Mammary epithelial cell (primary cell): ENCODE results near the gene TLE2.

Source experiments
- EZH2 ChIP-seq: IDR thresholded peaks from 2 replicates; pipeline ENCODE4 v1.6.1; 2012; ENCODE audit warnings: low read length, inconsistent platforms, borderline replicate concordance
- TF ChIP-seq, protein P1 (sequence below), 2 donors: IDR thresholded peaks in 1 of 2; conservative IDR thresholded peaks in 1 of 2; 2 replicates each; pipeline ENCODE4 v1.5.1; 2011 to 2012; ENCODE audit warnings: inconsistent platforms in 2 of 2, low read length in 2 of 2, mild to moderate bottlenecking in 2 of 2, control low read depth in 1 of 2, low read depth in 1 of 2; ENCODE audit not compliant: insufficient read depth in 1 of 2; ENCODE audit errors: extremely low read depth in 1 of 2

DNA sequence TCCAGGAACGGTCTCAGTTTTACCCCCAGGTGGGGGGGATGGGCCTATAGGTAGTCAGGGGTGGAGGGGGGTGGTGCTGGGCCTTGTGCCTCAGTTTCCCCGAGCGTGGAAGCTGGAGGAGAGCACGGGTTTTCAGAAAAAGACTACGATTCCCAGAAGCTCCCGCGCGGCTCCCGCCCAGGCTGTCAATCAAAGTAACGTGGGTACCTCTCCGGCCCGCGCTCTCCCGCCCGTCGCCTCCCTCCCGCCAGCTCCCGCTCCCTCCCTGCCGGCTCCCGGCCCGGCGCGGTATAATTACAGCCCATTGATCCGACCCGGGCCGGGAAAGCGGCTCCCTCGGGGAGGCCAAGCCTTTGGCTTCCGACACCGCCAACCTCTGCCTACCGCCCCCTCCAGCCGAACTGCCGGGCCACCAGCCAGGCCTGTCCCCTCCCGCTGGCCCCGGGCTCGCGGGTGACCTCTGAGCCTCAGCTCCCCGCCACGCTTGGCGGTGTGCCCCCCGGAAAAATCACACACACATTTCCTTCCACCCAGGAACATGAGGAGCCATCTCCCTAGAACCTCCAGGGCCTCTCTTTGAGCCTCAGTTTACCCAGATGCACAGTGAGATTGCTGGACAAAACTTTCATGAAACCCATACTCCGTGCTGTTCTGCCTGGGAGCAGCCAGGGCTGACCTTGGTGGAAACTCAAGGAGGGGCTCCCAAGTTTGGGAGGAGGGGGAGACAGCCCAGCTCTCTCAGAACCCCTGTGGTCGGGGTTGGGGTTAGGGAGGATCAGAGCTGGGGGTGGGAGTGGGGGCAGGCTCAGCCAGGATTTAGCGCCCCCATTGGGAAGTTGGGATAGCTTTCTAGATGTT is 7.3 kb upstream of the TLE2 start:
- TF ChIP-seq, protein P1, sequence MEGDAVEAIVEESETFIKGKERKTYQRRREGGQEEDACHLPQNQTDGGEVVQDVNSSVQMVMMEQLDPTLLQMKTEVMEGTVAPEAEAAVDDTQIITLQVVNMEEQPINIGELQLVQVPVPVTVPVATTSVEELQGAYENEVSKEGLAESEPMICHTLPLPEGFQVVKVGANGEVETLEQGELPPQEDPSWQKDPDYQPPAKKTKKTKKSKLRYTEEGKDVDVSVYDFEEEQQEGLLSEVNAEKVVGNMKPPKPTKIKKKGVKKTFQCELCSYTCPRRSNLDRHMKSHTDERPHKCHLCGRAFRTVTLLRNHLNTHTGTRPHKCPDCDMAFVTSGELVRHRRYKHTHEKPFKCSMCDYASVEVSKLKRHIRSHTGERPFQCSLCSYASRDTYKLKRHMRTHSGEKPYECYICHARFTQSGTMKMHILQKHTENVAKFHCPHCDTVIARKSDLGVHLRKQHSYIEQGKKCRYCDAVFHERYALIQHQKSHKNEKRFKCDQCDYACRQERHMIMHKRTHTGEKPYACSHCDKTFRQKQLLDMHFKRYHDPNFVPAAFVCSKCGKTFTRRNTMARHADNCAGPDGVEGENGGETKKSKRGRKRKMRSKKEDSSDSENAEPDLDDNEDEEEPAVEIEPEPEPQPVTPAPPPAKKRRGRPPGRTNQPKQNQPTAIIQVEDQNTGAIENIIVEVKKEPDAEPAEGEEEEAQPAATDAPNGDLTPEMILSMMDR (conservative IDR thresholded peaks at IDR 0.05 in 1 of 2, IDR thresholded peaks at IDR 0.05 in 1 of 2; ENCODE audit: extremely low read depth in 1 of 2, insufficient read depth in 1 of 2, low read depth in 1 of 2, low read length in 2 of 2) = no peak
- TF ChIP-seq EZH2 = no peak
